ENCODE measurements around the gene RAE1. TPM values are rescaled to one million over a fixed set of nuclear protein-coding genes. Genes with fewer than 3 reads are reported as not detected.

RAE1 gene
- total RNA-seq, 4 donors from 2014 or later: 15.8 to 35.8 (median 20.6) TPM

DNA sequence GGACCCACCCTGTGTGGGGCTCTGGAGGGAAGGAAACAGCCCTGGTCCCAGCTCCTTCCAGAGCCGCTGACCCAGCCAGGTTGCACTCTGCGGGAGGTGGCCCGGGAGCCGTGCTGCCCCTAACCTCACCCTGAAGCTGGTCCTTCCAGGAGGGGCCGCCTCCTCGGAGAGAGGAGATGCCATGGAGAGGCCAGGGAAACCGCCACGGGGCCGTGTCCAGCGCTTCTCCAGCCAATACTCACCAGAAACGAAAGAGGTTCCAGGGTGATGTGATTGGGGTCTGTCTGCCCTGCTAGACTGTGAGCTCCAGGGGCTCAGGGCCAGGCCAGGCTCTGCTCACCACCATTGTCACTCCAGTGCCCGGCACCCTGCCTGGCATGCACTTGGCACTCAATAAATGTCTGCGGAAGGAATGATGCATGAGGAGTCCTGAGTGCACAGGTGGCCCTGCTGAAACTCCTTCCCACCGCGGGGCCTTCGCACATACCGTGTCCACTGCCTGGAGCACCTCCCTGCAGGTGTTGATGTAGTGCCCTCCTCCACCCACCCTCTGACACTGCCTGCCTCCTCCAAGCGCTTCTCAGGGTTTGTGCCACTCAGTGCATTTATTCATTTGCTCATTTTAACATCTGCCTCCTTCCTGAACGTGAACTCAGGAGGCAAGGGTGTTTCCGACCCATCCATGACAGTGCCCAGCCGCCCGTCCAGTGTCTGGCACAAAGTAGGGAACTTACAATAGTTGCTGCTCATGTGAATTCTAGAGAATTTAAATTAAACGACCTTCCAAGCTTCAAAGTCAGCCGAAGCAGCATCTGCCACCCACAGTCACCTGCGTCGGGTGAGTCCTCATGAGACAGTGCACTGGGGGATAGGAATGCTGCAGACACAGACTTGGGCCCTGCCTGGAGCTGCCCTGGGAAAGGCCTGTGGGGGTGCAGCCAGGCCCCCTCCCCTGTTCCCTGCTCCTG is 70.5 kb downstream of the RAE1 start:
- no peak overlapping the region for H3K27ac ChIP-seq
- in situ Hi-C loops (cut with MboI; ENCODE audit: low sequenced_read_pairs in 4 of 4) (no loop called here), intact Hi-C loops (cut with DNase I; ENCODE audit: low total_unique reads) (no loop called here)
- H3K4me3 ChIP-seq: no peak overlapping the region
- H3K4me1 ChIP-seq: no peaks in the 10 kb centered on the region
- no peak for ATAC-seq
- DNase-seq: no peak
- H3K27me3 ChIP-seq: no peaks in the 10 kb centered on the region
- H3K36me3 ChIP-seq: no peaks in the 10 kb centered on the region
- TF ChIP-seq POLR2A (IDR thresholded peaks at IDR 0.05): no peak
- TF ChIP-seq, protein P1, sequence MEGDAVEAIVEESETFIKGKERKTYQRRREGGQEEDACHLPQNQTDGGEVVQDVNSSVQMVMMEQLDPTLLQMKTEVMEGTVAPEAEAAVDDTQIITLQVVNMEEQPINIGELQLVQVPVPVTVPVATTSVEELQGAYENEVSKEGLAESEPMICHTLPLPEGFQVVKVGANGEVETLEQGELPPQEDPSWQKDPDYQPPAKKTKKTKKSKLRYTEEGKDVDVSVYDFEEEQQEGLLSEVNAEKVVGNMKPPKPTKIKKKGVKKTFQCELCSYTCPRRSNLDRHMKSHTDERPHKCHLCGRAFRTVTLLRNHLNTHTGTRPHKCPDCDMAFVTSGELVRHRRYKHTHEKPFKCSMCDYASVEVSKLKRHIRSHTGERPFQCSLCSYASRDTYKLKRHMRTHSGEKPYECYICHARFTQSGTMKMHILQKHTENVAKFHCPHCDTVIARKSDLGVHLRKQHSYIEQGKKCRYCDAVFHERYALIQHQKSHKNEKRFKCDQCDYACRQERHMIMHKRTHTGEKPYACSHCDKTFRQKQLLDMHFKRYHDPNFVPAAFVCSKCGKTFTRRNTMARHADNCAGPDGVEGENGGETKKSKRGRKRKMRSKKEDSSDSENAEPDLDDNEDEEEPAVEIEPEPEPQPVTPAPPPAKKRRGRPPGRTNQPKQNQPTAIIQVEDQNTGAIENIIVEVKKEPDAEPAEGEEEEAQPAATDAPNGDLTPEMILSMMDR (IDR thresholded peaks at IDR 0.05 in 4 of 5, conservative IDR thresholded peaks at IDR 0.05 in 1 of 5): no peak
- no peaks in the 10 kb centered on the region for H3K9me3 ChIP-seq

DNA sequence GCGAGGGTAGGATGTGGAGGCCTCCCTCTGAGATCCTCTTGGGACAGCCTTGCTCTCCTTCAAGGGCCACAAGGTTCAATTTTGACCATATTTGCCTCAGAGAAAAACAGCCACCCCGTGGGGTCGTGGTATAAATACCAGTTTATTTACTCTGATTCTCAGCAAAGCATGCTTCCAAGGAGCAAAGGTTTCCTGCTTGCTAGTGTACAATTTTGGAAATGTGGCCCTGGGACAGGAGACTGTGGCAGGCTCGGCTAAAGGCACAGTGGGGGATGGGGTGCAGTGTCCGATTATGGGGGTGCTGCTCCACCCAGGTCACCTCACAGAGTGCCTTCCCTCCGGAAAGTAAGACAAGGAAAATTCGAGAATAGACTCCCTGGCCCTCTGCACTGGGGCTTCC is 71.2 kb downstream of the RAE1 start:
- no peak overlapping the region for H3K4me3 ChIP-seq
- H3K27me3 ChIP-seq: no peaks in the 10 kb centered on the region
- ATAC-seq: no peak
- TF ChIP-seq, protein P1 (IDR thresholded peaks at IDR 0.05 in 4 of 5, conservative IDR thresholded peaks at IDR 0.05 in 1 of 5): no peak
- TF ChIP-seq POLR2A (IDR thresholded peaks at IDR 0.05): no peak
- no peak overlapping the region for H3K27ac ChIP-seq
- no peak for DNase-seq
- H3K36me3 ChIP-seq: no peaks in the 10 kb centered on the region
- in situ Hi-C loops (cut with MboI; ENCODE audit: low sequenced_read_pairs in 4 of 4): no loop called here
- H3K4me1 ChIP-seq: no peaks in the 10 kb centered on the region
- no peaks in the 10 kb centered on the region for H3K9me3 ChIP-seq
- intact Hi-C loops (cut with DNase I; ENCODE audit: low total_unique reads): no loop called here

DNA sequence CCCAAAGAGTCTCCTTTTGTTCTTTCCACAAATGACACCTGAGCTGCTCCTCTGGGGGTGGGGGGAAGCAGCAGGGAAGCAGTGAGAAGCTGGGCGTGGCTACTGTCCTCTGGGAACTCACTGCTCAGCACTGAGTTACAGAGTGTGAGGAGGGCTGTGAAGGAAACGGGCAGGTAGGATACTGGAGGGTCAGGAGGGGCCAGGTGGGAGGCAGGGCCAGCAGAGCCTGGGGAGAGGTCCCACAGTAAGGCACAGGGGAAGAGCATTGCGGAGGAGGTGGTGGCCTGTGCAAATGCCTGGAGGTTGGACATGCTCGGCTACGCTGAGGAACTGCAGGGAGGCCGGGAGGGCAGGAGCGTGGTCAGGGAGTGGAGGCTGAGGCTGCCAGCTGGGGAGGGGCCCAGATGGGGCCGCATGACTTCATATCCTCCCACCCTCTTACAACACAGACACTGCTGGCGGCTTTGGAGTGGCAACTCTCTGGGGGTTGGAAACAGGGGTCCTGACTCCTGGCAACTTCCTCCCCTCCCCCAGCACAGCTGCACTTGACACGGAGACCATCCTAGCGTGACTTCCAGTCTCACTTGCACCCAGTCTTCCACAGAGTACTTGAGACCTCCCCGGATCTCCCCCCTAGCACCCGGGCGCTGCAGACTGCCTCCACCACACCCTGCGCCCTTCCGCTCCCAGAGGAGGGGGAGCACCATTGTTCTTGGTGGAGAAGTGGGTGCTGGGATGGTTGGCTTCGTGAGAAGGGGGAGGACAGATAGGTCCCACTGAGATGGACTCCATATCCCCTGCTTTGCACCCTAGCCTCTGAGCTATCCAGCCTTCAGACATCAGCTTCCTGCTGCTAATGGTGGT is 74.3 kb downstream of the RAE1 start:
- Histone ChIP-seq H3K36me3 (no peaks in the 10 kb centered on the region), H3K4me1 (peaks cover 0 to 6% of the 10 kb centered on the region in 2 donors), H3K4me3 (no peak overlapping the region), H3K9me3 (no peaks in the 10 kb centered on the region), H3K27me3 (no peaks in the 10 kb centered on the region), H3K27ac (no peak overlapping the region)
- intact Hi-C loops (cut with DNase I; ENCODE audit: low total_unique reads): no loop called here
- DNase-seq (no peak), ATAC-seq (no peak)
- TF ChIP-seq POLR2A (IDR thresholded peaks at IDR 0.05): no peak
- TF ChIP-seq, protein P1 (IDR thresholded peaks at IDR 0.05 in 4 of 5, conservative IDR thresholded peaks at IDR 0.05 in 1 of 5): no peak
- in situ Hi-C loops (cut with MboI; ENCODE audit: low sequenced_read_pairs in 4 of 4): no loop called here

DNA sequence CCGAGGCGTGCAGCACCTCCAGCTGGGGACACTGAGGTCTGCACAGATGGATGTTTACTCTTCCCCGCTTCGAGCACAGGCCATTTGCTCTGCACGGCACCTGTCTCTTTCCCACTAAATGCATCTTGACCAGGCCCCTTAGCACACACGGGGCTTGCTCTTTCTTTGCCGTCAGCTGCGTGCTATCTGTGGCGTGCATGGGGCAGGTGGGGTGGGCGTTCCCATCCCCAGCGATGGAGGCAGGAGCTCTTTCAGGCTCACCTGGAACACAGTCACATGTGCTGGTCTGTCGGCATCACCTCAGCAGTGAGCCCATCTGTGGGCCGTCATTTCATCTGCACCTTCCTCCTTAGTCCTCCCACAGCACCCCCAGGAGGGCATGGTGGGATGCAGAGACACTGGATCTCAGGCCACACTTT is 75.2 kb downstream of the RAE1 start:
- in situ Hi-C loops (cut with MboI; ENCODE audit: low sequenced_read_pairs in 4 of 4): no loop called here
- H3K27me3 ChIP-seq: no peaks in the 10 kb centered on the region
- no peak overlapping the region for H3K27ac ChIP-seq
- no peak for DNase-seq
- H3K36me3 ChIP-seq: no peaks in the 10 kb centered on the region
- no peaks in the 10 kb centered on the region for H3K9me3 ChIP-seq
- intact Hi-C loops (cut with DNase I; ENCODE audit: low total_unique reads): no loop called here
- no peak overlapping the region for H3K4me3 ChIP-seq
- TF ChIP-seq, protein P1 (IDR thresholded peaks at IDR 0.05 in 4 of 5, conservative IDR thresholded peaks at IDR 0.05 in 1 of 5): no peak
- TF ChIP-seq POLR2A (IDR thresholded peaks at IDR 0.05): no peak
- H3K4me1 ChIP-seq: peaks cover 0 to 6% of the 10 kb centered on the region in 2 donors
- ATAC-seq: no peak
